K562 (cell line): ENCODE measurements around the gene SLC5A10. TPM values are rescaled to one million over a fixed set of nuclear protein-coding genes. Genes with fewer than 3 reads are reported as not detected.
A peak's percentile ranks its signal among the peaks of the same experiment; 100 is the strongest.
"Not testable (repeated sequence)": the region's sequence is repeated elsewhere in the genome, so short reads cannot be mapped to it uniquely, and the experiment has no call there.

Source experiments
- ATAC-seq: fragments of 200-7000 bp; cut with Tn5 transposase; 3 replicates; pipeline ENCODE4 v1.9.1; 2020; ENCODE audit warnings: moderate library complexity
- BruUV-seq: library from RNA; stranded (reverse); fragments of 400-500 nt; replicated peaks from 2 replicates; lab custom pipeline; 2021; lab: Mats Ljungman, UMichigan
- CTCF ChIA-PET: fragments of 300-600 bp; formaldehyde crosslinking; extraction: SDS; loops from one replicate; lab custom pipeline; 2021; ENCODE audit warnings: low intra/inter-chr PET ratio; lab: Yijun Ruan, JAX
- POLR2A ChIA-PET: fragments of 300-600, 350-650 bp; sonication (Branson Sonifier 250); formaldehyde crosslinking; extraction: SDS; loops from one replicate; lab custom pipeline; 2021; ENCODE audit warnings: antibody characterized with exemption, inconsistent platforms; lab: Yijun Ruan, JAX
- DNase-seq, 4 experiments: peaks; one replicate each; pipeline versions ENCODE4 v3.0.0 to v3.0.0-alpha.2; 2011 to 2018; ENCODE audit warnings: low spot score in 3 of 4, mixed read lengths in 3 of 4; ENCODE audit errors: extremely low read depth in 1 of 4
- FAIRE-seq: peaks from 2 replicates; lab custom pipeline; 2011; peaks lifted over from hg19 to GRCh38; lab: Jason Lieb, UNC
- H2AFZ ChIP-seq: 2 replicates; pipeline ENCODE4 v1.6.0; 2011; ENCODE audit warnings: low read depth, low read length, control low read depth, inconsistent platforms
- H3K27ac ChIP-seq: fragments of 200-600 bp; 3 replicates; pipeline ENCODE4 v1.8.0; 2011; ENCODE audit warnings: low read depth, mild to moderate bottlenecking, control low read depth, inconsistent platforms, low read length, moderate library complexity, mixed read lengths; ENCODE audit errors: extremely low read depth
- H3K27me3 ChIP-seq, 2 experiments: fragments of 300-600 bp in 1 of 2; 2 replicates in 1 of 2; 3 replicates in 1 of 2; pipeline versions ENCODE4 v1.6.0 to v1.8.0; 2011; ENCODE audit warnings: inconsistent platforms in 2 of 2, low read length in 2 of 2, mild to moderate bottlenecking in 1 of 2, mixed read lengths in 1 of 2, moderate library complexity in 1 of 2; ENCODE audit not compliant: control insufficient read depth in 2 of 2, insufficient read depth in 2 of 2
- H3K36me3 ChIP-seq: fragments of 300-600 bp; 3 replicates; pipeline ENCODE4 v1.8.0; 2011; ENCODE audit warnings: mild to moderate bottlenecking, low read length, inconsistent platforms; ENCODE audit not compliant: control insufficient read depth, insufficient read depth
- H3K4me1 ChIP-seq, 2 experiments: fragments of 200-600 bp in 1 of 2; replicated peaks in 1 of 2; 2 replicates in 1 of 2; 3 replicates in 1 of 2; pipeline versions ENCODE4 v1.5.1 to v1.8.0; 2011; ENCODE audit warnings: inconsistent platforms in 2 of 2, low read length in 2 of 2, mild to moderate bottlenecking in 1 of 2, mixed read lengths in 1 of 2, moderate library complexity in 1 of 2; ENCODE audit not compliant: control insufficient read depth in 2 of 2, insufficient read depth in 2 of 2
- H3K4me2 ChIP-seq: 2 replicates; pipeline ENCODE4 v1.6.1; 2011; ENCODE audit warnings: low read length, control low read depth, inconsistent platforms, mixed read lengths; ENCODE audit not compliant: insufficient read depth
- H3K4me3 ChIP-seq: fragments of 200-600 bp; sonication (generic), shearing (Covaris generic); 2 replicates; pipeline ENCODE4 v1.5.1; 2016; ENCODE audit warnings: control low read depth, inconsistent platforms
- H3K79me2 ChIP-seq: fragments of 200-600 bp; 3 replicates; pipeline ENCODE4 v1.8.0; 2011; ENCODE audit warnings: low read length, inconsistent platforms; ENCODE audit not compliant: control insufficient read depth, insufficient read depth
- H3K9ac ChIP-seq, 2 experiments: 2 replicates each; pipeline versions ENCODE4 v1.6.0 to v1.6.1; 2011; ENCODE audit warnings: low read depth in 2 of 2, low read length in 2 of 2, control low read depth in 1 of 2, inconsistent platforms in 1 of 2, mild to moderate bottlenecking in 1 of 2, mixed read lengths in 1 of 2; ENCODE audit not compliant: insufficient read depth in 1 of 2
- H3K9me1 ChIP-seq: one replicate; pipeline ENCODE4 v1.6.0; 2011; ENCODE audit warnings: inconsistent platforms, mild to moderate bottlenecking, low read length, moderate library complexity; ENCODE audit not compliant: control insufficient read depth, insufficient read depth
- H3K9me3 ChIP-seq: replicated peaks from 2 replicates; pipeline ENCODE4 v1.5.1; 2011; ENCODE audit warnings: low read depth, low read length, inconsistent platforms; ENCODE audit not compliant: control insufficient read depth, insufficient read depth
- H4K20me1 ChIP-seq: replicated peaks from 2 replicates; pipeline ENCODE4 v1.6.1; 2011; ENCODE audit warnings: low read length, inconsistent platforms, mixed read lengths; ENCODE audit not compliant: control insufficient read depth, insufficient read depth
- CBX5 ChIP-seq: IDR thresholded peaks from 2 replicates; pipeline ENCODE4 v1.6.1; 2014; ENCODE audit warnings: low read depth, borderline replicate concordance
- MCM5 ChIP-seq: fragments of 450-650 bp; IDR thresholded peaks from 2 replicates; pipeline ENCODE4 v1.6.1; 2016; ENCODE audit warnings: low read depth
- RERE ChIP-seq: sonication (generic); formaldehyde crosslinking; IDR thresholded peaks from 2 replicates; pipeline ENCODE4 v1.8.0; 2023; ENCODE audit warnings: missing genetic modification reagents, mild to moderate bottlenecking, borderline replicate concordance
- SMAD4 ChIP-seq: fragments of 250-450 bp; sonication (Bioruptor Pico); conservative IDR thresholded peaks from 2 replicates; pipeline ENCODE4 v1.8.0; 2021; ENCODE audit warnings: inconsistent platforms, mild to moderate bottlenecking, moderate library complexity
- SRSF3 ChIP-seq: fragments of 200-400 bp; formaldehyde crosslinking; IDR thresholded peaks from 2 replicates; pipeline ENCODE4 v1.6.1; 2016; ENCODE audit warnings: mild to moderate bottlenecking, low read length, moderate library complexity; ENCODE audit not compliant: insufficient read depth
- ZNF280B ChIP-seq: fragments of 250-450 bp; sonication (Bioruptor Pico); IDR thresholded peaks from 2 replicates; pipeline ENCODE4 v1.5.1; 2021; ENCODE audit warnings: mild to moderate bottlenecking
- WGBS: fragments of 100-300 bp; shearing (Covaris generic); methylation state at CpG from one replicate; pipeline ENCODE4 v1.1.6; 2016; ENCODE audit warnings: low coverage, mixed read lengths; ENCODE audit not compliant: insufficient coverage; ENCODE audit errors: missing lambda C conversion rate; 5-methylcytosine and 5-hydroxymethylcytosine counted together
- in situ Hi-C: fragments of 300-500 bp; cut with MboI; formaldehyde crosslinking; loops from 4 replicates; pipeline ENCODE4 v1.15.0; 2018; ENCODE audit warnings: inconsistent platforms, mixed read lengths
- intact Hi-C: fragments of 100-400 bp; cut with micrococcal nuclease; formaldehyde crosslinking; loops from 2 replicates; pipeline ENCODE4 v1.14.2; 2022
- polyA plus RNA-seq, 8 experiments: library from polyadenylated mRNA; depleted of rRNA in 4 of 8; stranded (reverse) in 5 of 8; unstranded in 3 of 8; fragments of >200 nt; fragmentation: Nextera tagmentation in 2 of 8; fragmentation: Illumina TruSeq in 1 of 8; extraction: Ambion mirVana in 2 of 8; extraction: Trizol in 1 of 8; gene quantifications; 2 replicates each; pipeline versions ENCODE4 v1.2.1 to v1.2.3, GENCODE V29; 2011 to 2014; ENCODE audit warnings: inconsistent platforms in 1 of 8, missing spikeins in 1 of 8
- total RNA-seq, 7 experiments: library from RNA; depleted of rRNA in 6 of 7; stranded (reverse); fragments of >200 nt in 6 of 7; fragmentation: Illumina TruSeq in 2 of 7; extraction: Trizol in 2 of 7; gene quantifications; 2 replicates each; pipeline versions ENCODE4 v1.2.1 to v1.2.3, GENCODE V29; 2011 to 2021; ENCODE audit warnings: low replicate concordance in 1 of 7

Gene SLC5A10
- total and polyA plus RNA-seq, 9 of the 15 experiments (the other 6 are each of a cell fraction or from before 2014, with no cell fraction given), result 0.03 to 0.09 (median 0.03) TPM; not detected in 5

DNA sequence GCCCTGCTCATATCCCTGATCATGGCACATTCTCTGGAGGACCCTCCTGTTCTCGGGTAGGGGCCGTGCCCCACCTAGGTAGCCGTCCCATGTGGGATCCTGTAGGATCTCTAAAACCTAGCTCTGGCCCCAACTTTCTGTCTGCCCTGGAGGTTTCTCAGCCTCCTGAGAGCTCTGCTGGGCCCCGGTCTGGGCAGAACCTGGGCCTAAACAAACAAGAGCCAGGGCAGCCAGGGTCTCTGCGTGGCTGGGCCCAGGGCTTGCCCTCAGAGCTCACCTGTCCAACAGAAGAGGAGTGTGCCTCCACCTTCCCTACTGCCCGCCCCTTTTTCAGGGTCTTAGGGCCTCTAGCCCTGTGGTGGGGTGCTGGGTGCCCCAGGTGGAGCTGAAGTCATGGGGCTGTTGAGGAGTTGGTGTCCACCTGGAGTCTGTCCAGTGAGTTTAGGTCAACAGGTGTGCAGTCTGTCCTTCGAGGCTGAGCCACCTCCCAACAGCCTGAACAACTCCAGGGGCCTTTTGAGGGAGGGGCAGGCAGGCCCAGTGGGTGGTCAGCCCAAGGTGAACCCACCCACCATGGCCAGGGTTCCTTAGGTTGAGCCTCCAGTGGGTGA lies 69.2 kb downstream of the SLC5A10 start:
- H3K4me3 ChIP-seq, BruUV-seq, DNase-seq, H3K9ac ChIP-seq, H3K79me2 ChIP-seq, H4K20me1 ChIP-seq, H3K27ac ChIP-seq, H3K36me3 ChIP-seq, ATAC-seq, H3K4me2 ChIP-seq, CTCF ChIA-PET, H3K27me3 ChIP-seq, intact Hi-C loops, FAIRE-seq, H3K9me1 ChIP-seq, H3K9me3 ChIP-seq, in situ Hi-C loops: not testable (repeated sequence)
- peak overlapping the region; percentile 87 for H2AFZ ChIP-seq
- 21% methylated on average over 3 of the region's 7 CpGs for WGBS
- POLR2A ChIA-PET, result interaction anchor here (2.1 kb wide), 1 partner anchor 24 kb away, joined by 5 read pairs; no protein-coding TSS in a partner anchor
- peaks cover 12 to 42% of the 10 kb centered on the region in 2 experiments; a peak in 4 of 5 replicates for H3K4me1 ChIP-seq

GRCh38 chr17:19021622-19022083 lies 69.7 kb downstream of the SLC5A10 start:
- intact Hi-C loops, result no loop called here
- TF ChIP-seq SRSF3 (no peak), CBX5 (no peak), SMAD4 (CRISPR knock-in tag) (no peak), MCM5 (no peak), ZNF280B (CRISPR knock-in tag) (no peak), RERE (CRISPR knock-in tag) (no peak)

More at GRCh38 chr17:19021622-19022083, 69.7 kb downstream of the SLC5A10 start:
- Histone ChIP-seq H4K20me1 (no peaks in the 10 kb centered on the region), H3K27me3 (no peaks in the 10 kb centered on the region), H3K9ac (peak overlapping the region; percentile 26 to 89; a peak in 3 of 4 replicates), H3K4me2 (peak overlapping the region; percentile 68), H3K4me1 (peaks cover 12 to 40% of the 10 kb centered on the region in 2 experiments; a peak in 4 of 5 replicates), H3K4me3 (peak overlapping the region; percentile 36), H3K27ac (0 out of 3 replicates have a peak overlapping the region, but pooled peaks have one; percentile 28), H3K9me1 (no peaks in the 10 kb centered on the region), H3K9me3 (no peaks in the 10 kb centered on the region), H3K36me3 (no peaks in the 10 kb centered on the region), H2AFZ (peak overlapping the region; percentile 87), H3K79me2 (no peaks in the 10 kb centered on the region)
- DNase-seq, result peak; percentile 57 to 79 (median 63)
- in situ Hi-C loops, result no loop called here
- 39% methylated on average over 22 of the region's 24 CpGs for WGBS
- FAIRE-seq, result peak; percentile 83
- POLR2A ChIA-PET, result interaction anchor here (2.1 kb wide), 1 partner anchor 25 kb away, joined by 5 read pairs; no protein-coding TSS in a partner anchor
- CTCF ChIA-PET, result no interaction called here
- ATAC-seq, result peak; percentile 90
- no TSS peak for BruUV-seq
